Trophoblast cell (in vitro differentiated cells and primary cell): ENCODE results near the gene S100A9.

ENCODE experiments used
- DNase-seq, 2 donors: peaks; one replicate each; pipeline ENCODE4 v3.0.0-alpha.2; 2016
- H2AFZ ChIP-seq: 2 replicates; pipeline ENCODE4 v1.6.1; 2013; ENCODE audit warnings: low read length, moderate library complexity, mild to moderate bottlenecking; ENCODE audit not compliant: insufficient read depth, poor library complexity
- H2AK5ac ChIP-seq: 2 replicates; pipeline ENCODE4 v1.6.1; 2013; ENCODE audit warnings: mild to moderate bottlenecking, low read length
- H2BK120ac ChIP-seq: 2 replicates; pipeline ENCODE4 v1.6.1; 2013; ENCODE audit warnings: low read length, mild to moderate bottlenecking, moderate library complexity; ENCODE audit not compliant: insufficient read depth, poor library complexity
- H2BK12ac ChIP-seq: 2 replicates; pipeline ENCODE4 v1.6.1; 2013; ENCODE audit warnings: mild to moderate bottlenecking, low read length, moderate library complexity
- H2BK5ac ChIP-seq: 2 replicates; pipeline ENCODE4 v1.6.1; 2013; ENCODE audit warnings: low read length, low read depth, moderate library complexity, mild to moderate bottlenecking; ENCODE audit not compliant: poor library complexity
- H3K14ac ChIP-seq: 2 replicates; pipeline ENCODE4 v1.6.1; 2013; ENCODE audit warnings: mild to moderate bottlenecking, low read length
- H3K18ac ChIP-seq: 2 replicates; pipeline ENCODE4 v1.6.1; 2013; ENCODE audit warnings: mild to moderate bottlenecking, low read length
- H3K23ac ChIP-seq: 2 replicates; pipeline ENCODE4 v1.6.1; 2013; ENCODE audit warnings: low read length
- H3K27ac ChIP-seq: 2 replicates; pipeline ENCODE4 v1.5.1; 2013; ENCODE audit warnings: low read depth, mild to moderate bottlenecking, inconsistent platforms, low read length, moderate library complexity
- H3K27me3 ChIP-seq: 2 replicates; pipeline ENCODE4 v1.6.1; 2013; ENCODE audit warnings: inconsistent platforms, mild to moderate bottlenecking, low read length, moderate library complexity; ENCODE audit not compliant: insufficient read depth
- H3K36me3 ChIP-seq, 2 experiments: 1 replicate in 1 of 2; 2 replicates in 1 of 2; pipeline ENCODE4 v1.6.1; 2013; ENCODE audit warnings: low read length in 2 of 2, mild to moderate bottlenecking in 2 of 2, moderate library complexity in 1 of 2; ENCODE audit not compliant: insufficient read depth in 2 of 2, control insufficient read depth in 1 of 2
- H3K4ac ChIP-seq: 2 replicates; pipeline ENCODE4 v1.6.1; 2013; ENCODE audit warnings: low read depth, mild to moderate bottlenecking, low read length, moderate library complexity
- H3K4me1 ChIP-seq, 2 experiments: 1 replicate in 1 of 2; 2 replicates in 1 of 2; pipeline ENCODE4 v1.6.1; 2013; ENCODE audit warnings: low read length in 2 of 2, mild to moderate bottlenecking in 2 of 2, moderate library complexity in 1 of 2; ENCODE audit not compliant: insufficient read depth in 2 of 2, control insufficient read depth in 1 of 2
- H3K4me2 ChIP-seq: 2 replicates; pipeline ENCODE4 v1.6.1; 2013; ENCODE audit warnings: inconsistent platforms, mild to moderate bottlenecking, low read length, moderate library complexity
- H3K4me3 ChIP-seq: 2 replicates; pipeline ENCODE4 v1.5.1; 2013; ENCODE audit warnings: mild to moderate bottlenecking, low read depth, low read length, inconsistent platforms
- H3K79me1 ChIP-seq: one replicate; pipeline ENCODE4 v1.6.1; 2013; ENCODE audit warnings: low read length
- H3K79me2 ChIP-seq: 2 replicates; pipeline ENCODE4 v1.6.1; 2013; ENCODE audit warnings: low read length, mild to moderate bottlenecking; ENCODE audit not compliant: control insufficient read depth, insufficient read depth, poor library complexity
- H3K9ac ChIP-seq: 2 replicates; pipeline ENCODE4 v1.6.1; 2013; ENCODE audit warnings: mild to moderate bottlenecking, low read length
- H3K9me3 ChIP-seq: 2 replicates; pipeline ENCODE4 v1.6.1; 2013; ENCODE audit warnings: low read depth, mild to moderate bottlenecking, control low read depth, inconsistent platforms, low read length; ENCODE audit not compliant: insufficient read depth
- H4K12ac ChIP-seq: 2 replicates; pipeline ENCODE4 v1.6.1; 2013; ENCODE audit warnings: low read depth, mild to moderate bottlenecking, low read length, moderate library complexity
- H4K8ac ChIP-seq: 2 replicates; pipeline ENCODE4 v1.6.1; 2013; ENCODE audit warnings: low read depth, mild to moderate bottlenecking, low read length, moderate library complexity
- H4K91ac ChIP-seq: one replicate; pipeline ENCODE4 v1.6.1; 2013; ENCODE audit warnings: low read depth, mild to moderate bottlenecking, low read length, moderate library complexity
- WGBS: extraction: QIAGEN DNeasy Blood & Tissue Kit; methylation state at CpG from one replicate; pipeline ENCODE4 v1.1.7; 2013; ENCODE audit warnings: missing lambda C conversion rate; ENCODE audit not compliant: insufficient read length, insufficient coverage; ENCODE audit errors: extremely low coverage; 5-methylcytosine and 5-hydroxymethylcytosine counted together

The S100A9 gene

GRCh38 chr1:153353226-153353947 is 4.3 kb upstream of the S100A9 start:
- no peak overlapping the region for H2AK5ac ChIP-seq
- no peak overlapping the region for H2BK5ac ChIP-seq
- H3K9me3 ChIP-seq: no peaks in the 10 kb centered on the region
- WGBS: no CpG with 5 or more reads among the region's 7 CpGs
- no peak overlapping the region for H2BK12ac ChIP-seq
- H3K36me3 ChIP-seq: no peaks in the 10 kb centered on the region
- H3K18ac ChIP-seq: no peak overlapping the region
- no peaks in the 10 kb centered on the region for H3K79me2 ChIP-seq
- no peak overlapping the region for H4K8ac ChIP-seq
- no peak overlapping the region for H3K4me3 ChIP-seq
- H2BK120ac ChIP-seq: no peak overlapping the region
- peaks cover 8 to 9% of the 10 kb centered on the region in 2 experiments for H3K4me1 ChIP-seq
- no peak overlapping the region for H2AFZ ChIP-seq
- H3K79me1 ChIP-seq: peaks cover 2% of the 10 kb centered on the region
- H3K27ac ChIP-seq: no peak overlapping the region
- no peaks in the 10 kb centered on the region for H3K27me3 ChIP-seq
- H3K4me2 ChIP-seq: no peak overlapping the region
- H4K12ac ChIP-seq: no peak overlapping the region
- H3K23ac ChIP-seq: no peak overlapping the region
- no peak overlapping the region for H3K9ac ChIP-seq
- H3K4ac ChIP-seq: no peak overlapping the region
- DNase-seq: peak in 1 of 2 donors; percentile 50
- no peak overlapping the region for H4K91ac ChIP-seq
- H3K14ac ChIP-seq: no peak overlapping the region

- H3K4me2 ChIP-seq: no peak overlapping the region
- no peaks in the 10 kb centered on the region for H3K27me3 ChIP-seq
- H3K9me3 ChIP-seq: no peaks in the 10 kb centered on the region
- H2AK5ac ChIP-seq: no peak overlapping the region
- no peak overlapping the region for H4K91ac ChIP-seq
- H3K79me1 ChIP-seq: no peaks in the 10 kb centered on the region
- no peak for DNase-seq
- no peak overlapping the region for H4K8ac ChIP-seq
- no peak overlapping the region for H2BK5ac ChIP-seq
- no peak overlapping the region for H3K4ac ChIP-seq
- H3K14ac ChIP-seq: no peak overlapping the region
- H3K18ac ChIP-seq: no peak overlapping the region
- H3K23ac ChIP-seq: no peak overlapping the region
- no peaks in the 10 kb centered on the region for H3K36me3 ChIP-seq
- H3K4me1 ChIP-seq: peaks cover 5 to 7% of the 10 kb centered on the region in 2 experiments
- WGBS: no CpG with 5 or more reads among the region's 8 CpGs
- H3K27ac ChIP-seq: no peak overlapping the region
- H3K4me3 ChIP-seq: no peak overlapping the region
- H3K79me2 ChIP-seq: no peaks in the 10 kb centered on the region
- H2AFZ ChIP-seq: no peak overlapping the region
- no peak overlapping the region for H2BK12ac ChIP-seq
- H4K12ac ChIP-seq: no peak overlapping the region
- H3K9ac ChIP-seq: no peak overlapping the region
- H2BK120ac ChIP-seq: no peak overlapping the region
These were observed 3.0 kb upstream of the S100A9 start for GRCh38 chr1:153354515-153355193.

- Histone ChIP-seq H3K4ac (no peak overlapping the region), H2BK120ac (no peak overlapping the region), H3K79me2 (no peaks in the 10 kb centered on the region), H2AK5ac (no peak overlapping the region), H4K8ac (no peak overlapping the region), H3K23ac (no peak overlapping the region), H2AFZ (no peak overlapping the region), H2BK12ac (no peak overlapping the region), H3K14ac (no peak overlapping the region), H3K9ac (no peak overlapping the region), H4K12ac (no peak overlapping the region), H3K27me3 (no peaks in the 10 kb centered on the region), H3K36me3 (no peaks in the 10 kb centered on the region), H4K91ac (no peak overlapping the region), H3K4me3 (no peak overlapping the region), H3K9me3 (no peaks in the 10 kb centered on the region), H3K4me1 (peaks cover 5 to 7% of the 10 kb centered on the region in 2 experiments), H2BK5ac (no peak overlapping the region), H3K27ac (no peak overlapping the region), H3K79me1 (no peaks in the 10 kb centered on the region), H3K4me2 (no peak overlapping the region), H3K18ac (no peak overlapping the region)
- WGBS: no CpG with 5 or more reads among the region's 10 CpGs
- peak; percentile 96 to 98 for DNase-seq
These were observed 2.1 kb upstream of the S100A9 start for GRCh38 chr1:153355445-153356071.

GRCh38 chr1:153356392-153357075 is 1.1 kb upstream of the S100A9 start:
- Histone ChIP-seq H2BK12ac (no peak overlapping the region), H3K4me3 (no peak overlapping the region), H3K27ac (no peak overlapping the region), H3K4ac (no peak overlapping the region), H4K91ac (peak overlapping the region; percentile 10), H2BK5ac (no peak overlapping the region), H2BK120ac (no peak overlapping the region), H2AK5ac (no peak overlapping the region), H3K27me3 (no peaks in the 10 kb centered on the region), H3K79me2 (no peaks in the 10 kb centered on the region), H4K12ac (no peak overlapping the region), H3K36me3 (no peaks in the 10 kb centered on the region), H3K9me3 (no peaks in the 10 kb centered on the region), H3K23ac (no peak overlapping the region), H3K14ac (no peak overlapping the region), H3K18ac (no peak overlapping the region), H2AFZ (no peak overlapping the region), H3K4me1 (peaks cover 5 to 7% of the 10 kb centered on the region in 2 experiments), H3K79me1 (no peaks in the 10 kb centered on the region), H3K4me2 (no peak overlapping the region), H4K8ac (no peak overlapping the region), H3K9ac (no peak overlapping the region)
- no peak for DNase-seq
- whole genome bisulfite sequencing: no CpG with 5 or more reads among the region's 8 CpGs
